Epithelial cell of alveolus of lung (primary cell): ENCODE data around the gene RPTOR. TPM values are rescaled to one million over a fixed set of nuclear protein-coding genes. Genes with fewer than 3 reads are reported as not detected.

Source experiments
- total RNA-seq: library from RNA; depleted of rRNA; stranded (reverse); fragments of >200 nt; gene quantifications from 2 replicates; pipeline ENCODE4 v1.2.1, GENCODE V29; 2015

RPTOR gene
- total RNA-seq: 23.9 and 26.7 TPM in 2 replicates

GRCh38 chr17:80544655-80545498 lies at the start of gene RPTOR:
RPTOR (plus strand) TSS chr17:80544838; CDS start chr17:80545630, 792 bp downstream.

GRCh38 chr17:80991645-80992076 lies 447.0 kb downstream of the RPTOR start, which contains the start of gene CHMP6:
CHMP6 (plus strand) TSS chr17:80991841; CDS start chr17:80991919, 78 bp downstream.

Other genes starting within 250 kb of the RPTOR start
- gene ENDOV, start 129.7 kb upstream of the RPTOR start, total RNA-seq: 9.8 and 21.2 TPM in 2 replicates
- gene NPTX1, start 68.2 kb upstream of the RPTOR start, total RNA-seq: 2.6 and 10.1 TPM in 2 replicates